Measurements from ENCODE around the gene SLC16A8.

Gene SLC16A8

DNA sequence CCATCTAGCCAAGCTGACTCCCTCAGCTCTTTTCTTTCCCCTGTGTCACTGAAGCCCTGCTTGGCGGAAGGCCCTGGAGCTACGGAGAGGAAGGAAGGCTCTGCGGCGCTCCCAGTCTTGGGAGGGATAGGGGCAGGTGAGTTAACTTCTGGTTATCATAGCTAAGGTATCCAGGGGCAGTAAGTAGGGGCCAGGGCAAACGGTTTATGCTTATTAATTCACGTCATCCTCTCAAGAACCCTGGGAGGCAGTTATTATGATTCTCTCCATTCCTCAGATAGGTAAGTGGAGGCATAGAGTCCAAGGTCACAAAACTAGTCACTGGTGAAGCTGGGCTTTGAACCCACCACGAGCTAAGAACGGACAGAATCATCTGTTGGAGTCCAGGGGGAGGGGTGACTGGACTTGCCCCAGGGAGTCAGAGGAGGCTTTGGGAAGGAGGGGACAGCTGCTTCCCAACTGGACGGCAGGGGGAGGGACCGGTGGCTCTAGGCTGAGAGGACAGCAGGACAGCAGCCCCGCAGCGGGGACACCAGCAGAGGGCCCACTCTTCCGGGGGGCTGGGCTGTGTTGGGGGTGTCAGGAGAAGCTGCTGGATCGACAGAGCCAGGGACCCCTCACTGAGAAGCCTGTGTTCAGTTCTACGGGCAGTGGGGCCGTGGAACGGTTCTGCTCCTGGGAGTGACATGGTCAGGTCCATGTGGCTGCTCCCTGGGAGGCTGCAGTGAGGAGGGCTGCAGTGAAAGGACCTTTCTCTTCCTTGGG is 23.0 kb upstream of the SLC16A8 start:
- Histone ChIP-seq H3K79me1 (ENCODE audit: low read depth, low read length) (no peaks in the 10 kb centered on the region), H2BK12ac (ENCODE audit: low read length) (no peak overlapping the region), H2BK5ac (ENCODE audit: low read length) (no peak overlapping the region), H3K18ac (ENCODE audit: low read length) (peak overlapping the region; percentile 48), H2AK5ac (ENCODE audit: low read depth, low read length) (peak overlapping the region; percentile 11), H3K4ac (ENCODE audit: low read length) (peak overlapping the region; percentile 57), H3K23ac (ENCODE audit: low read depth, low read length, poor library complexity) (peak overlapping the region; percentile 20), H3K4me1 (ENCODE audit: control insufficient read depth in 2 of 2, insufficient read depth in 1 of 2, low read depth in 1 of 2, low read length in 2 of 2) (peaks cover 0 to 2% of the 10 kb centered on the region in 2 donors), H3K27ac (replicated peaks; ENCODE audit: low read length) (no peak overlapping the region), H3K9ac (ENCODE audit: low read depth, low read length, poor library complexity) (no peak overlapping the region), H3K14ac (ENCODE audit: low read length) (no peak overlapping the region), H2BK120ac (ENCODE audit: low read depth, low read length) (no peak overlapping the region), H2AFZ (ENCODE audit: low read length) (no peak overlapping the region), H3K9me3 (replicated peaks in 1 of 2; ENCODE audit: control insufficient read depth in 2 of 2, insufficient read depth in 1 of 2, low read depth in 1 of 2, low read length in 2 of 2) (no peaks in the 10 kb centered on the region), H4K91ac (ENCODE audit: low read depth, low read length, poor library complexity) (no peak overlapping the region), H3K27me3 (ENCODE audit: control insufficient read depth in 3 of 3, insufficient read depth in 3 of 3, low read depth in 1 of 3, low read length in 3 of 3) (no peaks in the 10 kb centered on the region), H3K4me3 (ENCODE audit: low read length in 2 of 2) (no peak overlapping the region), H4K8ac (ENCODE audit: low read depth, low read length) (no peak overlapping the region), H3K4me2 (ENCODE audit: insufficient read depth, low read length, poor library complexity, severe bottlenecking) (no peak overlapping the region), H2BK15ac (ENCODE audit: low read length) (peak overlapping the region; percentile 59), H3K36me3 (replicated peaks in 1 of 2; ENCODE audit: control insufficient read depth in 2 of 2, insufficient read depth in 2 of 2, low read length in 2 of 2) (no peaks in the 10 kb centered on the region)
- no CpG with 5 or more reads among the region's 17 CpGs for WGBS, 2 donors (ENCODE audit: extremely low coverage in 2 of 2, insufficient read length in 2 of 2, insufficient replicate concordance in 1 of 2)
- DNase-seq (ENCODE audit: low spot score): no peak

- Histone ChIP-seq H3K4me2 (ENCODE audit: insufficient read depth, low read length, poor library complexity, severe bottlenecking) (no peak overlapping the region), H4K8ac (ENCODE audit: low read depth, low read length) (no peak overlapping the region), H3K4ac (ENCODE audit: low read length) (no peak overlapping the region), H2BK12ac (ENCODE audit: low read length) (no peak overlapping the region), H2AK5ac (ENCODE audit: low read depth, low read length) (no peak overlapping the region), H3K79me1 (ENCODE audit: low read depth, low read length) (no peaks in the 10 kb centered on the region), H3K9me3 (replicated peaks in 1 of 2; ENCODE audit: control insufficient read depth in 2 of 2, insufficient read depth in 1 of 2, low read depth in 1 of 2, low read length in 2 of 2) (no peaks in the 10 kb centered on the region), H3K36me3 (replicated peaks in 1 of 2; ENCODE audit: control insufficient read depth in 2 of 2, insufficient read depth in 2 of 2, low read length in 2 of 2) (no peaks in the 10 kb centered on the region), H3K4me1 (ENCODE audit: control insufficient read depth in 2 of 2, insufficient read depth in 1 of 2, low read depth in 1 of 2, low read length in 2 of 2) (no peaks in the 10 kb centered on the region), H3K27me3 (ENCODE audit: control insufficient read depth in 3 of 3, insufficient read depth in 3 of 3, low read depth in 1 of 3, low read length in 3 of 3) (no peaks in the 10 kb centered on the region), H3K4me3 (ENCODE audit: low read length in 2 of 2) (no peak overlapping the region), H2BK5ac (ENCODE audit: low read length) (no peak overlapping the region), H4K91ac (ENCODE audit: low read depth, low read length, poor library complexity) (no peak overlapping the region), H2BK120ac (ENCODE audit: low read depth, low read length) (no peak overlapping the region), H2BK15ac (ENCODE audit: low read length) (no peak overlapping the region), H3K9ac (ENCODE audit: low read depth, low read length, poor library complexity) (no peak overlapping the region), H3K23ac (ENCODE audit: low read depth, low read length, poor library complexity) (peak overlapping the region; percentile 55), H3K27ac (replicated peaks; ENCODE audit: low read length) (no peak overlapping the region), H3K14ac (ENCODE audit: low read length) (no peak overlapping the region), H2AFZ (ENCODE audit: low read length) (no peak overlapping the region), H3K18ac (ENCODE audit: low read length) (no peak overlapping the region)
- DNase-seq (ENCODE audit: low spot score): no peak
- WGBS, 2 donors (ENCODE audit: extremely low coverage in 2 of 2, insufficient read length in 2 of 2, insufficient replicate concordance in 1 of 2): no CpG with 5 or more reads among the region's 6 CpGs
Observed at GRCh38 chr22:38104084-38104483, 20.1 kb upstream of the SLC16A8 start.

DNA sequence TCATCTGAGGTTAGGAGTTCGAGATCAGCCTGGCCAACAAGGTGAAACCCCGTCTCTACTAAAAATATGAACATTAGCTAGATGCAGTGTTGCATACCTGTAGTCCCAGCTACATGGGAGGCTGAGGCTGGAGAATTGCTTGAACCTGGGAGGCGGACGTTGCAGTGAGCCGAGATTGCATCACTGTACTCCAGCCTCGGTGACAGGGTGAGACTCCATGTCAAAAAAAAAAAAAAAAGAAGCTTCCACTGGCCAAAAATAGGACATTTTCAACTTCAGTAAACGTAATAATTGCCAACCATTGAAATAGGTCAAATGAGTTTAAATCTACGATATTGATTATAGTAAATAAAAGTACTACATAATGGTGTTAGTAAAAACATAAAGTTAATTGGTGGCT is 19.7 kb upstream of the SLC16A8 start:
- H3K4me3 ChIP-seq (ENCODE audit: low read length in 2 of 2): no peak overlapping the region
- no peak for DNase-seq (ENCODE audit: low spot score)
- H3K27me3 ChIP-seq (ENCODE audit: control insufficient read depth in 3 of 3, insufficient read depth in 3 of 3, low read depth in 1 of 3, low read length in 3 of 3): no peaks in the 10 kb centered on the region
- no peak overlapping the region for H3K27ac ChIP-seq (replicated peaks; ENCODE audit: low read length)
- H3K36me3 ChIP-seq (replicated peaks in 1 of 2; ENCODE audit: control insufficient read depth in 2 of 2, insufficient read depth in 2 of 2, low read length in 2 of 2): no peaks in the 10 kb centered on the region
- no peak overlapping the region for H2BK12ac ChIP-seq (ENCODE audit: low read length)
- no peak overlapping the region for H3K4ac ChIP-seq (ENCODE audit: low read length)
- H2BK5ac ChIP-seq (ENCODE audit: low read length): no peak overlapping the region
- H4K8ac ChIP-seq (ENCODE audit: low read depth, low read length): no peak overlapping the region
- H3K14ac ChIP-seq (ENCODE audit: low read length): no peak overlapping the region
- no CpG with 5 or more reads among the region's 8 CpGs for WGBS, 2 donors (ENCODE audit: extremely low coverage in 2 of 2, insufficient read length in 2 of 2, insufficient replicate concordance in 1 of 2)
- no peak overlapping the region for H3K23ac ChIP-seq (ENCODE audit: low read depth, low read length, poor library complexity)
- no peak overlapping the region for H3K18ac ChIP-seq (ENCODE audit: low read length)
- H3K9me3 ChIP-seq (replicated peaks in 1 of 2; ENCODE audit: control insufficient read depth in 2 of 2, insufficient read depth in 1 of 2, low read depth in 1 of 2, low read length in 2 of 2): no peaks in the 10 kb centered on the region
- no peak overlapping the region for H2BK120ac ChIP-seq (ENCODE audit: low read depth, low read length)
- H3K4me2 ChIP-seq (ENCODE audit: insufficient read depth, low read length, poor library complexity, severe bottlenecking): no peak overlapping the region
- H3K4me1 ChIP-seq (ENCODE audit: control insufficient read depth in 2 of 2, insufficient read depth in 1 of 2, low read depth in 1 of 2, low read length in 2 of 2): no peaks in the 10 kb centered on the region
- no peak overlapping the region for H2AK5ac ChIP-seq (ENCODE audit: low read depth, low read length)
- no peak overlapping the region for H2AFZ ChIP-seq (ENCODE audit: low read length)
- H3K79me1 ChIP-seq (ENCODE audit: low read depth, low read length): no peaks in the 10 kb centered on the region
- no peak overlapping the region for H3K9ac ChIP-seq (ENCODE audit: low read depth, low read length, poor library complexity)
- H4K91ac ChIP-seq (ENCODE audit: low read depth, low read length, poor library complexity): no peak overlapping the region
- no peak overlapping the region for H2BK15ac ChIP-seq (ENCODE audit: low read length)

DNA sequence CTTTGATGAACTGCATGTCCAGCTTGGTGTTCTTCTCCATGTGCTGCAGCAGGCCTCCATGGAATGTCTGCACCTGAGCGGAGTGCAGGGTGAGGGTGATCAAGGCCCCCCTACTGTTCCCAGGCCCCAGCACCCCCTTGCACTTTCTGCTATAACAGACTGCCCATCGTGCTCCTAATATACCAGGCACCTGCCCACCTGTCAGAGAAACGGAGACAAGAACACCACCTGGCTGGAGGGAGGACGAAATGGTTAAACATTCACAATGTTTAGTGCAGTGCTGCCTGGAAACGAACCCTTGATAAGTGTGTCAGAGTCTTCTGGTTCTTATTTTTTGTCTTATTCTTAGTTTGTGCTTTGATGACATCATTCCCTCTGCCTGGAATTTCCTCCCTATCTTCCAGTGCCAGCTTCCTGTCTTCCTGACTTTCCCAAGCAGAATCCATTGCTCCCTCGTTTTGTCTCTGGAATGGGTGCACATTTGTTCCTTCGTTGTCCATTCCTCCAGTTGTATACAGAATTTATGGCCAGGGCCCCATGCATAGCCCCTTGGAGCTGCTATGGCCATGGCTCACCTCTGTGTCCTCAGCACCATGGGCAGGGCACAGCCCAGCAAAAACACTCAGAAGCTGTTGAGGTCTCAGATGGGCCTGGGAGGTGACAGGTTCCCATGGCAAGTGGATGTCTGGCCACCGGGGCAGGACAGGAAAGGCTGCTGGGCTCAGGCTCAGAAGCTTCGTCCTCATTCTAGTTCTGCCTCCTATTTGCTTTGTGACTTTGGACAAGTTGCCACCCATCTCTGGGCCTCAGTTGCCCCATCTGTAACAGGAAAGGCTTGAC is 14.6 kb upstream of the SLC16A8 start:
- Histone ChIP-seq H3K4ac (ENCODE audit: low read length) (peak overlapping the region; percentile 99), H3K79me1 (ENCODE audit: low read depth, low read length) (no peaks in the 10 kb centered on the region)

More for the DNA sequence above, 14.6 kb upstream of the SLC16A8 start:
- Histone ChIP-seq H3K23ac (ENCODE audit: low read depth, low read length, poor library complexity) (no peak overlapping the region), H2BK15ac (ENCODE audit: low read length) (peak overlapping the region; percentile 84), H2BK5ac (ENCODE audit: low read length) (no peak overlapping the region), H3K9me3 (replicated peaks in 1 of 2; ENCODE audit: control insufficient read depth in 2 of 2, insufficient read depth in 1 of 2, low read depth in 1 of 2, low read length in 2 of 2) (no peaks in the 10 kb centered on the region), H2AK5ac (ENCODE audit: low read depth, low read length) (peak overlapping the region; percentile 97), H3K4me1 (ENCODE audit: control insufficient read depth in 2 of 2, insufficient read depth in 1 of 2, low read depth in 1 of 2, low read length in 2 of 2) (peaks cover 0 to 9% of the 10 kb centered on the region in 2 donors), H2AFZ (ENCODE audit: low read length) (no peak overlapping the region), H3K18ac (ENCODE audit: low read length) (peak overlapping the region; percentile 83), H3K36me3 (replicated peaks in 1 of 2; ENCODE audit: control insufficient read depth in 2 of 2, insufficient read depth in 2 of 2, low read length in 2 of 2) (no peaks in the 10 kb centered on the region), H2BK120ac (ENCODE audit: low read depth, low read length) (peak overlapping the region; percentile 82), H4K8ac (ENCODE audit: low read depth, low read length) (no peak overlapping the region), H3K27me3 (ENCODE audit: control insufficient read depth in 3 of 3, insufficient read depth in 3 of 3, low read depth in 1 of 3, low read length in 3 of 3) (no peaks in the 10 kb centered on the region), H3K4me3 (ENCODE audit: low read length in 2 of 2) (no peak overlapping the region), H4K91ac (ENCODE audit: low read depth, low read length, poor library complexity) (peak overlapping the region; percentile 97), H3K14ac (ENCODE audit: low read length) (no peak overlapping the region), H3K27ac (replicated peaks; ENCODE audit: low read length) (no peak overlapping the region), H2BK12ac (ENCODE audit: low read length) (no peak overlapping the region), H3K4me2 (ENCODE audit: insufficient read depth, low read length, poor library complexity, severe bottlenecking) (no peak overlapping the region), H3K9ac (ENCODE audit: low read depth, low read length, poor library complexity) (no peak overlapping the region)
- no CpG with 5 or more reads among the region's 9 CpGs for WGBS, 2 donors (ENCODE audit: extremely low coverage in 2 of 2, insufficient read length in 2 of 2, insufficient replicate concordance in 1 of 2)
- DNase-seq (ENCODE audit: low spot score): no peak
